GM10266 (cell line): ENCODE data around the gene ABI1.
A peak's percentile ranks its signal among the peaks of the same experiment; 100 is the strongest.

Experiments
- DNase-seq: peaks from one replicate; pipeline ENCODE4 v3.0.0; 2012; ENCODE audit errors: extremely low spot score
- TF ChIP-seq, protein P1 (sequence below): IDR thresholded peaks from 2 replicates; pipeline ENCODE4 v1.5.1; 2012; ENCODE audit warnings: mild to moderate bottlenecking, low read depth; ENCODE audit not compliant: control insufficient read depth, insufficient read depth; ENCODE audit errors: missing control alignments

The ABI1 gene

DNA sequence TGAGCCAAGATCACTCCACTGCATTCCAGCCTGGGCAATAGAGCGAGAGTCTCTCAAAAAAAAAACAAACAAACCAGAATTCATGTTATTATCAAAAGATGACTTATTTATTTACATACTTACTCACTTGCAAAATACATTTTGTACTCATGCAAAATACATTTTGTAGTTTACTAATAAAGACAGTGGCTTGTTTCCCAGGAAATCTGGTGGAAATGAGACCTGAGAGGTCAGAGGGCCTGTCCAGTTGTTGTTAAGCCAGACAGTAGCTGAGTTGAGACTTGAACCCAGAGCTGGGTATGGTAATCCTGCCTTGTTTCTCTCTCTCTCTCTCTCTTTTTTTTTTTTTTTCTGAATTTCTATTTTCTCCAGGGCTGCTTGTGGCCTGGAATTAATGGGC lies 133.8 kb downstream of the ABI1 start:
- TF ChIP-seq, protein P1, sequence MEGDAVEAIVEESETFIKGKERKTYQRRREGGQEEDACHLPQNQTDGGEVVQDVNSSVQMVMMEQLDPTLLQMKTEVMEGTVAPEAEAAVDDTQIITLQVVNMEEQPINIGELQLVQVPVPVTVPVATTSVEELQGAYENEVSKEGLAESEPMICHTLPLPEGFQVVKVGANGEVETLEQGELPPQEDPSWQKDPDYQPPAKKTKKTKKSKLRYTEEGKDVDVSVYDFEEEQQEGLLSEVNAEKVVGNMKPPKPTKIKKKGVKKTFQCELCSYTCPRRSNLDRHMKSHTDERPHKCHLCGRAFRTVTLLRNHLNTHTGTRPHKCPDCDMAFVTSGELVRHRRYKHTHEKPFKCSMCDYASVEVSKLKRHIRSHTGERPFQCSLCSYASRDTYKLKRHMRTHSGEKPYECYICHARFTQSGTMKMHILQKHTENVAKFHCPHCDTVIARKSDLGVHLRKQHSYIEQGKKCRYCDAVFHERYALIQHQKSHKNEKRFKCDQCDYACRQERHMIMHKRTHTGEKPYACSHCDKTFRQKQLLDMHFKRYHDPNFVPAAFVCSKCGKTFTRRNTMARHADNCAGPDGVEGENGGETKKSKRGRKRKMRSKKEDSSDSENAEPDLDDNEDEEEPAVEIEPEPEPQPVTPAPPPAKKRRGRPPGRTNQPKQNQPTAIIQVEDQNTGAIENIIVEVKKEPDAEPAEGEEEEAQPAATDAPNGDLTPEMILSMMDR, result no peak
- DNase-seq, result no peak

DNA sequence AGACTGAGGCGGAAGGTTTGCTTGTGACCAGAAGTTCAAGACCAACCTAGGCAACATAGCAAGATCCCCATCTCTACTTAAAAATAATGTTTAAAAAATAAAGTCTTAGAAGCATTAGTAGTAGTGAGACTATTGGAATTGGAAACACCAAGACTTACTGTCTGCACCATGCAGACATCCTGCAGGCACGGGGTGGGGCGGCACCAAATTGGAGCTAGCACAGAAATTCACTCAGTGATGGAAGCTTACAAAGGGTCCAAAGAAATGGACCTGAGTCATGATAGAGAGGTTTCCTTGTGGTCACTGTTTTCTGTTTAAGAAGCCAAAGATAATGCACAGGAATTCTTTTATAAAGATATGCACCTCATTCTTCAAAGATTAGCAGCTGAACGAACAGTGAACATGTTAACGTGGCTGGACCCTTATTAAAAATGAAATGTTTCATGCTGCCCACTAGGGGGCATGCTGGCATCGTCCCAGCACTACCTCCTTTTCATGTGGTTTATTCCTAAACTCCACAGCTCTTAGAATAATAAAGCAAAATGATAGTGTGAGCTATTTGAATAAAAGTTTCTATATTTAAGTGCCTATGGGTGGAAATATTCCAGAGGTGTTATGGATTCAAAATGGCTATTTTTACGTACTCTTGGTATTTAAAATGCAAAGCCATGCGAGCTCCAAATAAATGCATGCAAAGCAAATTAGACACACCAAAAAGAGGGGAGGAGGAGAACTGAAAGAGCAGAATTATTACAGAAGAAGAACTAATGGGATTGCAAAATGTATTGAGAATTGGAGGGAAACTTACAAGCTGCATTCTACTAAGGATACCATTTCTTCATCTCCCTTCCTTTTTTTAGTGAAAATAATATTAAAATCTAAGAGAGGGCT lies 134.7 kb downstream of the ABI1 start:
- peak; percentile 44 for DNase-seq
- TF ChIP-seq, protein P1, result peak; percentile 75

DNA sequence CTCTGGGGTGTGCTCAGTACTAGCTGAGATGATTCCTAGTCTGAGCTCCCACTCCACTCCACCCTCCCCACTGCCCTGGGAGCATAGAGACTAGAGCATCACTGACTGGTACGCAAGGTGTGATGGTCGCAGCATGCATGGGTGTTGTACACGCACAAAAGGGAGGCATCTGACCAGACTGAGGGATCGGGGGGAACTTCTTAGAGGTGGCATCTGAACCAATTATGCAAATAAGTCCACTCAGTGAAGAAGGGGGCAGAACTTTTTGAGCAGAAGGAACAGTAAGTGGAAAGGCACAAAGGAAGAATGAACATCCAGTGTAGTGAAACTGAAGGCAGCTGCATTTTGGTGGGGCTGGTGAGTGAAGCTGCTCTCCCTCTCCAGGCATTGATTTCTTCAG lies 137.7 kb downstream of the ABI1 start:
- TF ChIP-seq, protein P1, result no peak

DNA sequence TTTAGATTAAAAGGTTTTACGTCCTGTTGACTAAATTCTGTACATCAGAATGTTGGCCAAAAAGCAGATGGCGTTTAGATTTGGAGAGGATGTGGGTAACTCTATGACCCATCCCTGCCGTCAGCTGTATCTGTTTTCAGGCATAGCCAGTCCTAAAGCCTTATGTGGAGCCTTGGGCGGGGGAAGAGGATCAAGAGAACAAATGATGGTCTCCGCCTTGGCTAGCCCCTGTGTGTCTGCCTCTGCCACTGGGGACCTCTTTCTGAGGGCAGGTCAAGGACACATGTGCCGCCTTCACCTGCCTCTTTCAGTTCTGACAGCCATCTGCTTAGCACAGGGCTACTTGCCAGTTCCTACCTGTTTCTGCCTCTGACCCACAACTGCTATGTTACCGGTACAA lies 139.2 kb downstream of the ABI1 start:
- TF ChIP-seq, protein P1, result no peak
- DNase-seq, result no peak

More for the DNA sequence above, 137.7 kb downstream of the ABI1 start:
- no peak for DNase-seq

DNA sequence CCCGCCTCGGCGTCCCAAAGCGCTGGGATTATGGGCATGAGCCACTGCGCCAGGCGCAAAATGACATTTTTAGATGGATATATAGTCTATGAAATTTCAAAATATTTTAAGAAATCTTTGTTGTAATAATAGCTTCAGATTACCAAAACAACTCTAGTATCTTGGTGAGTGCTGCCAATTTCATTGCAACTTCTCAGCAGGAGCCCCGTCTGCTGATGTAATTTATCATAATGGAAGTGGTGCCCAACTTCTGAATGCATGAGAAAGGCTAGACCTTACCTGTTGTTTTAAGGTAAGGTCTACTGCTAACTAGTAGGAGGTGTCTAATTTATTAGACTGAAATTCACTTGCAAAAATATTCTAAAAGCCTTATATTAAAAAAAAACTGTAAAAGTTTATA lies 143.3 kb downstream of the ABI1 start:
- TF ChIP-seq, protein P1, result no peak

DNA sequence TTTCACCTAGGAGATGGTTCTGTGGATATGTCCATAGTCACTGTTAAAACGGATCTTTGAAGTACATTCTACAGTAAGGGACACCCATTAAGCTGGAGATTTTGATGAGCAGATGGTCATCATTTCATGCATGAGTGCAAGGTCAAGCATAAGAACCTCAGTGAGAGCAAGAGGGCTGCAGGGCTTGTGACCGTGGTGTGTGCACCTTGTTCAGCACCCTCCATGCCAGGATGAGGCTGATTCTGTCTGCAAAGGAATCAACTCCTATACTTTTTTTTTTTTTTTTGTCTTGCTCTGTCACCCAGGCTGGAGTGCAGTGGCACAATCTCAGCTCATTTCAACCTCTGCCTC lies 145.6 kb downstream of the ABI1 start:
- TF ChIP-seq, protein P1, result no peak
- no peak for DNase-seq

More for the DNA sequence above, 143.3 kb downstream of the ABI1 start:
- DNase-seq, result no peak

DNA sequence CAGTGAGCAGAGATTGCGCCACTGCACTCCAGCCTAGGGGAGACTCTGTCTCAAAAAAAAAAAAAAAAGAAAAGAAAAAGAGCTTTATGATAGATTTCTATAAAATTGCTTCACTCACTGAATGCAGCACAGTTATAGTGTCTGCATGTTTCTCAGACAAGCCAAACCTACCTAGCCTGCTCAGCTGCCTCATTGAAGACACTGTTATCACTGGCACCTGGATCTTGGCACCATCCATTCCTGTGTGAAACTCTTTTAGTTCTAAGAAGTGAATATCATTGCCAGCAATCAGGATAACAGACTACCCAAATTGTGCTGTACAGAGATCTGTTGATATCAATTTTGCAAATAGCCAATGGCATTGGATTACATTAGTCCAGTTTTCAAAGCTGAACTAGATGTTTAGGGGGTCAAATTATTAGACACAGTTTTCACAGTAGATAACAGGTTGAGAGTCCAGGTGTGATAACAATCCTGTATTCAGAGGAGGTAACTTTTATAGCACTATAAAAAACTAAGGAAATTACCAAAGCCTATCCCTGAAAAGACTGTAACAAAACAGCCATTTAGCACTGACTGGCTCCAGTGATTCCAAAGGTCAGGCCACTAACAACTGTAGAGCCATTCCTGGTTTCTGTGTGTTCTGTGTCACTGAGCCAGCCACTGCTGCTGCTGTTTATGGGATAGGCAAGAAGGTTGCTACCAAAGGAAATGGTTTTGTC lies 146.2 kb downstream of the ABI1 start:
- TF ChIP-seq, protein P1, result no peak
- DNase-seq, result no peak
